OCI-LY7 (cell line): Measurements from ENCODE around the gene MEAK7.

Source experiments
- EZH2phosphoT487 ChIP-seq: fragments of 200-600 bp; sonication (generic); IDR thresholded peaks from 2 replicates; pipeline ENCODE4 v1.6.1; 2018; ENCODE audit warnings: low read depth, borderline replicate concordance, mild to moderate bottlenecking, mixed run types, antibody characterized with exemption, low read length, moderate library complexity, mixed read lengths
- TF ChIP-seq, protein P1 (sequence below): fragments of 200-600 bp; sonication (generic); conservative IDR thresholded peaks from 2 replicates; pipeline ENCODE4 v1.5.1; 2014; ENCODE audit warnings: mild to moderate bottlenecking, antibody characterized with exemption, low read length, moderate library complexity, mixed read lengths

DNA sequence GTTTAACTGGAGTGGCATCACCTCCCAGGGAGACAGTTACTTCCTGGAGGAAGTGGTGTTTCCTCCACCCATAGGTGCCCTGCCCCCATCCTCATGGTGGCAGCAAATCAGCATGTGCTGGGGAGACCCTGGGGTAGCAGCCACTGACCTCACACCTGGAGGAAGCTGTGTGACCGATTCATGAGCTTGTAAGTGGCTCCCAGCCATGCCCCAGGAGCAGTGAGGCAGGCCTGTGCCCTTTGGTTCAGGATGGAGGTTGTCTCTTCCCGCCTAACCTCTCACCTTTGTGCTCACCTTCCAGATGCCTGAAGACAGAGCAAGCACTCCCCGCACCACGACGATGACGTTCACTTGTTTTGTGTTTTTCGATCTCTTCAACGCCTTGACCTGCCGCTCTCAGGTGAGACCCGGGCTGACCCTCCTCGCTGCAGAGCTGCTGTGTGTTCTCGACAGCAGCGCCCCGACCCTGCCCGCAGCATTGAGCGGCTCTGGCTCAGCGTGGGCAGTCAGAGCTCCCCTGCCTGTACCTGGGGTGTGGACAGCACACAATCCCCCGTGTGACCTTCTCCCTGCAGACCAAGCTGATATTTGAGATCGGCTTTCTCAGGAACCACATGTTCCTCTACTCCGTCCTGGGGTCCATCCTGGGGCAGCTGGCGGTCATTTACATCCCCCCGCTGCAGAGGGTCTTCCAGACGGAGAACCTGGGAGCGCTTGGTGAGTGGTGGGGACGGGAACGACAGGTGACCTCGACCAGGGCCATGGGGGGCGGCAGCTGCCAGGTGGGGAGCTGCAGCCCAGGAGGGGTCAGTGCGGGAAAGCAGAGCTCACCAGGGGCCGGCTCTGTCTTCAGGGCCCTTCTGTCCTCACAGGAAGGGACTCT, 42.8 kb downstream of the MEAK7 start:
- no peak for TF ChIP-seq EZH2phosphoT487
- TF ChIP-seq, protein P1, sequence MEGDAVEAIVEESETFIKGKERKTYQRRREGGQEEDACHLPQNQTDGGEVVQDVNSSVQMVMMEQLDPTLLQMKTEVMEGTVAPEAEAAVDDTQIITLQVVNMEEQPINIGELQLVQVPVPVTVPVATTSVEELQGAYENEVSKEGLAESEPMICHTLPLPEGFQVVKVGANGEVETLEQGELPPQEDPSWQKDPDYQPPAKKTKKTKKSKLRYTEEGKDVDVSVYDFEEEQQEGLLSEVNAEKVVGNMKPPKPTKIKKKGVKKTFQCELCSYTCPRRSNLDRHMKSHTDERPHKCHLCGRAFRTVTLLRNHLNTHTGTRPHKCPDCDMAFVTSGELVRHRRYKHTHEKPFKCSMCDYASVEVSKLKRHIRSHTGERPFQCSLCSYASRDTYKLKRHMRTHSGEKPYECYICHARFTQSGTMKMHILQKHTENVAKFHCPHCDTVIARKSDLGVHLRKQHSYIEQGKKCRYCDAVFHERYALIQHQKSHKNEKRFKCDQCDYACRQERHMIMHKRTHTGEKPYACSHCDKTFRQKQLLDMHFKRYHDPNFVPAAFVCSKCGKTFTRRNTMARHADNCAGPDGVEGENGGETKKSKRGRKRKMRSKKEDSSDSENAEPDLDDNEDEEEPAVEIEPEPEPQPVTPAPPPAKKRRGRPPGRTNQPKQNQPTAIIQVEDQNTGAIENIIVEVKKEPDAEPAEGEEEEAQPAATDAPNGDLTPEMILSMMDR = no peak
